AG20443 (cell line): Measurements from ENCODE around the gene YJEFN3.

Source experiments
- DNase-seq: peaks from one replicate; pipeline ENCODE4 v3.0.0; 2012; ENCODE audit warnings: low spot score, mixed read lengths

YJEFN3 gene

GRCh38 chr19:19498255-19498991 is 30.3 kb upstream of the YJEFN3 start:
- DNase-seq, result no peak

- no peak for DNase-seq
These were observed 29.3 kb upstream of the YJEFN3 start for GRCh38 chr19:19499272-19499995.

GRCh38 chr19:19500975-19501644 is 27.6 kb upstream of the YJEFN3 start:
- no peak for DNase-seq

DNA sequence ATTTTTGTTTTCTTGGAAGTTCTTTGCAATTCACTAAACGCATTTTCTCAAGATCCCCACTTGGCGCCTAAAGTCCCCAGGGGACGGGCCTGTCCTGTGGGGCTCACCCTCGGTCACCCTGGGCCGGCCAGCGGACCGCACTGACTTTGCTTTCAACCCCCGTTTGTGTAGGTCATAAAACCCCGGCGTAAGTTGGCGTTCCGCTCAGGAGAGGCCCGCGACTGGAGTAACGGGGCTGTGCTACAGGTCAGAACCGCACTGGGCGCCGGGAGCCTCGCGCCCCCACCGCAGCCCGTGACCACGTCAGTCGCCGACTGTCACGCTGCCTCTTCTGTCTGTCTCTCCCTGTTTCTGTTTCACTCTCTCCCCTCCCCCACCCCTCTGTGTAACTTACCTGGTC is 26.9 kb upstream of the YJEFN3 start:
- no peak for DNase-seq

DNA sequence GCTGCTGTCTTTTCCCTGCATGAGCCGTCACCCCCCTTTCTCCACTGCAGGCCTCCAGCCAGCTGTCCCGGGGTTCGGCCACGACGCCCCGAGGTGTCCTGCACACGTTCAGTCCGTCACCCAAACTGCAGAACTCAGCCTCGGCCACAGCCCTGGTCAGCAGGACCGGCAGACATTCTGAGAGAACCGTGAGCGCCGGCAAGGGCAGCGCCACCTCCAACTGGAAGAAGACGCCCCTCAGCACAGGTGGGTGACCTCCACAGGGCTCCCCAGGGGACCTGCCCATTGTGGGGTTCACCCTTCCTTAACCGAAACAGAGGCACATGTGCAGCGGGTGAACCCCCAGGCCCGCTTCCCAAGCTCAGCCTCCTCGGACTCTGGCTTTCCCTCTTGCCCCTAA is 26.4 kb upstream of the YJEFN3 start:
- DNase-seq, result no peak

DNA sequence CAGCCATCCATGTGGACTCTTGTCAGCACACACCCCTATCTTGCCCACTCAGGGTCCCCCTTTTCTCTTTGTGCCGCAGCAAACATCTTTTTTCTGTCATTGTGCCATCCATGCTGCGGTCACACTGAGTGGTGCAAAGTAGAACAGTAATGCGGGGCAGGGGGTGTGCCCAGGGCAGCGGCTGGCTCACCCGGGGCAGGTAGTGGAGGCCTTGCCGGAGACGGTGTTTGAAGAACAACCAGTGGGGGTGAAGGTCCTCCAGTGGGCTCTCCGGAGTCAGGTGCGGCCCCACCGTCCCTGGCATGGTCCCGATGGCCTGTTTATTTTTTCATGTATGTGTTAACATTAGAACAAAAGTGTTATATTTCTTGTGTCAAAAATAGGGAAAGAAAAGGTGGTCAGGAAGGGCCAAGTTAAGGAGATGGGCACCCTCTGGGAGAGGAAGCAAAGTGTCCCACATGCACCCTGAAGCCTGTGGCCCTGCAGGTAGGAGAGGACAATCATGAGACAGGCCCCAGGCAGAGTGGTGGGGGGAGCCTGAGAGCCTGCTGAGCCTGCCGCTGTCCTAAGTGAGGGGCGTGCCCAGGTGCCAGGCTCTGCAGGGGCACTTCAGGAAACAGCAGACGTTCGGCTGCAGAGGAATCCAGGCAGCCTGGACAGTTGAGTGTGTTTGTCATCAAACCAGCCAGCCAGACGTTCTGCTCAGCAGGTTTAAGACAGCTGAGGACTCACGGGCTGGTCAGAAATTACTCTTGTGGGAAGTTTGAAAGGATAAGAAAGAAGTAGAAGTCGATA is 25.7 kb upstream of the YJEFN3 start:
- DNase-seq, result no peak

DNA sequence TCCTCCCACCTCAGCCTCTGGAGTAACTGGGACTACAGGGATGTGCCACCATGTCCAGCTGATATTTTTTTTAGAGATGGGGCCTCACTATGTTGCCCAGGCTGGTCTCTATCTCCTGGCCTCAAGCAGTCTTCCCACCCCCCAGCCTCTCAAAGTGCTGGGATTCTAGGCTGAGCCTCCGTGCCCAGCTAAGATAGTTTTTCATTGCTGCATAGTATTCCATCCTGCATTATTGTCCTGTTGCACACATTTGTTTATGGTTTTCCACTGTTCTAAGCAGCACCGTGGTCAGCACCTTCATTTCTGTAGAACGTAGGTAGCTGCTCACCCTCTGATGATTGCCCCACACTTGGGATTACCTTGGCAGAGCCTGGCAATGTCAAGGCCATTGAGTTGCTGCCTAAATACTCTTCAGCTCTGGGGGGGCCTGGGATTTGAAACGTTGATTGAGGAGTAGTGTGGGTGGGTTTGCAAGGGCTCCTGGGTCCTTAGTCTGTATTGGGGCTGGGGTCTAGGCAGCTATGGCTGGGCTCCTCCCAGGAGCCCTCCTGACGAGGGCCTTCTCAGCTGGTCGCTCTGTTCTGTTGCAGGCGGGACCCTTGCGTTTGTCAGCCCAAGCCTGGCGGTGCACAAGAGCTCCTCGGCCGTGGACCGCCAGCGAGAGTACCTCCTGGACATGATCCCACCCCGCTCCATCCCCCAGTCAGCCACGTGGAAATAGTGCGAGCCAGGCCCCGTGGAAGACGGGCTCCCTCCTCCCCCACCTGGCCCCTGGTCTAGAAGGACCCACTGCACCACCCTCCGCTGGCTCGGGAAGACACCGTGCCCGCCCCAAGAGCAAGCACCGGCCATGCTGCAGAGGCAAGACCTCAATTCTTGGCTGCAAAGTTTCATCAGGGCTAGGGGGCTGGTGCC is 23.7 kb upstream of the YJEFN3 start:
- no peak for DNase-seq

DNA sequence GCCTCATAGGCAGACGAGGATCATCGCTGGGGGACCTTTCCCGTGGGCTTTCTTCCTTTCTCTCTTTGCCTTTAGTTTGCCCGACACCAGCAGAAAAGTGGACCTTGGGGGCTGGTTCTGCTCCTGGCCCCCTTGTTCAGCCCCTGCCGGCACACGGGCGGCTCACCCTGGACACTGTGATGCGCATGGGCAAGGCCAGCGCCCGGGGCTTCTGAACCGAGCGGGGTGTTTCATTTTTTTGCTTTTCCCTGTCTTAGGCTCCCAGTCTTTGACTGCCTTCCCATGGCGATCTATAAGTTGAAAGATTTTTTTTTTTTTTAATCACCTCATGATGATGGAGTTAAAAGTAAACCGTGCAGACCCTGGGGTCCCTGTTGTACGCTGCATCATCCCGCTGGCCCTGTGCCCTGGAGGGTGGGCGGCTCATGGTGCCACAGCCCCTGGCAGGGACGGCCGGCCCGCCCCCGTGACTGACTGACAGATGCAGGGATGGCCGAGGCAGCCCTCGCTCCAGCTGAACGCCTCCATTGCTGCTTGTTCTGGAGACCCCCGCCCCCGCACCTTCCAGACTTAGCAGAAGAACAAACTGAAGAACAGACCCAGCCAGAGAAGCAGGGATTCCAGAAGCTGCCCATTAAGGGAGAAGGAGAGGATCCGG is 22.9 kb upstream of the YJEFN3 start:
- no peak for DNase-seq

DNA sequence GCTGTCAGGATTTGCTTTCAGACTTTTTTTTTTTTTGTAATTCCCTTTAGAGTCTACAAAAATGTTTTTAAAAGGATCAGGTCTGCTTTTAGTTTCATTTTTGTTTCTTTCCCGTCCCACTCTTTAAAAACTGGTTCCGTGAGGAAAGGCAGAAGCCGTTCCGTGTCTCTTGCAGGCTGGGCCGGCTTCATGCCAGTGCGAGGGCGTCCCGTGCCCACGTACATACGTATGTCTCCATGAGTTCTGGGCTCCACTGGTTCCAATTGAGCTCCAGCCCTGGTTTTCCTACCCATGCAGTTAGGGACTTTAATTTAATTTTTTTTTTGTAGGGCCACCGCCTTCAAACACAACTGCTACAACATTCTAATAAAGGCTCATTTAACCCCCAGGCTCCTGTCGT is 22.1 kb upstream of the YJEFN3 start:
- no peak for DNase-seq

DNA sequence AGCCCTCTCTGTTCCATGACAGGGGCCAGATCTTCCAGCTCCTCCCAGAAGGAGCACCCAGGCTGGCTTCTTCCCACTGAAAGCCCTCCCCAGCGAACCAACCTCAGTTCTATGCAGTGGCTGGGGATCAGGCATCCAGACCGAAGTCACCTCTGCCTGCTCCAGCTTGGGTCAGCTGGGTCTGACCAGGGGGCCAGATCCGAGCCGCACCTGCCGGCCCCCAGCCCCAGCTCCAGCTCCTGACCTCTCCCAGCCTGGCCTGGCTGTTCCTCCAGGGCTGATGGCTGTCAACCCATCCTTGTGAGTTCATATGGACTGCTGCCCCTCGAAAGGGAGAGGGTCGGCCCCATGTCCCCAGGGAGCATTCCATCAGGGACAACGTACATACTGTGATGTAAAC is 21.4 kb upstream of the YJEFN3 start:
- DNase-seq, result no peak

DNA sequence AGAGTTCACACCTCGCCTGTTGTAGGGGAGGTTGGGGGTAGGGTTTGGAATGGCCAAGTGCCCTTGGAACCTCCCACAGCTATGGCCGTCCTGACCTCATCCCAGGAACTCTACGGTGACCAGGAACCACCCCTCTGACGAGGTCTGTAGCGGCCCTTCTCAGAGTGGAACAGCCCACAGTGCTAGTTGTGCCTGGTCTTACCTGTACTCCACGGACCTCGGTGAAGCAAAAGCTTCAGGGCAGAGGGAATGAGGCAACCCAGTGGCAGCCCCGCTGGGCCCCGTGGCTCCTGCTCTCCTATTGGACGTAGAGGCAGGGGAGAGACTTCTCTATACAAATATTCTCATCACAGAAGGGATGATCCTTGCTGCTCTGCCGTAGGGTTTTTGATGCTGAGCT is 20.5 kb upstream of the YJEFN3 start:
- DNase-seq, result no peak

DNA sequence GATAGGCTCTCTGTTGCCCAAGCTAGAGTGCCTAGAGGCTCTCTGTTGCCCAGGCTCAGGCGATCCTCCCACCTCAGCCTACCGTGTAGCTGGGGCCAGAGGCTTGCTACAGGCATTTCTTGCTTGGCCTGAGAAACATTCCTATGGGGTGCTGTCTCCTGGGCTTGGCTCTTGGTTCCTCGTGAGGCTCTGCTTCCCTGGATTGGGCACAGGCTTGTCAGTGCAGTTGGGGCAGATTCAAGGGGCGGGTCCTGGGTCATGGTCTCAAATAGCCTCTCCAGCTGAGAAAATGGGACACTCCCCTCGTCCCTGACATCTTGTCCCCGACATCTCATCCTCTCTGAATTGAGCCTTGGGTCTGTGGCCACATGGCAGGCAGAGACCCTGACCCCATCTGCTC is 18.3 kb upstream of the YJEFN3 start:
- no peak for DNase-seq

- no peak for DNase-seq
These were observed 15.0 kb upstream of the YJEFN3 start for GRCh38 chr19:19513682-19514081.

- DNase-seq, result peak; percentile 70
These were observed 14.5 kb upstream of the YJEFN3 start for GRCh38 chr19:19514215-19514657.

DNA sequence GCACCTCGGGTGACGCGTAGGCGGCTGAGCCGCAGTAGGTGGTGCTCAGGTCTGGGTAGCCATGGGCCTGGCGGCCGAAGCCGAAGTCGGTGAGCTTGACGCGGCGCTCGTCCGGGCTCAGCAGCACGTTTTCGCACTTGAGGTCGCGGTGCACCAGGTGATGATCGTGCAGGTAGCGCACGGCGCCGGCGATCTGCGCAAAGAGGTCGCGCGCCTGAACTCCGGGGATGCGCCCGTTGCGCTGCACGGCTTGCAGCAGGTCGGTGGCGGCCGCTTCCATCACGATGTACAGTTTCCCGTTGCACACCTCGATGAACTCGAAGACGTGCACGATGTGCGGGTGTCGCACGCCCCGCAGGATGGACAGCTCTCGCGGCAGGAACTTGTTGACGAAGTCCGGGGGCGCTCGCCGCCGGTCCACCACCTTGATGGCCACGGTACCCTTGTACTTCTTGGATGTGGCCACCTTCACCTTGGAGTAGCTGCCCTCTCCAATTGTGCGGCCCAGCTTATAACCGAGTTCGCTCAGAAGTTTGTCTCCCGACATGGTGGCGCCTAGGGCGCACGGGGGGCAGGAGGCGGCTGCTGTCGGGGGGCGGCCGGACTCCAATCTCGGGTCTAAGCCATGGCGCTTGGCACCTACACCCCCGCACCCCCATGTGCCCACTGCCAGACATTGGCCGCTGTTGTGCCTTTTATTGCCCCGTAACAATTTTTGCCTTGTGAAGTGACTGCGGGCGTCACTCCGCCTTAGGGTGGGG is 13.7 kb upstream of the YJEFN3 start, which contains the start of gene TSSK6:
TSS of gene TSSK6 (minus strand) at position 668 of the 761 bp plus-strand sequence. CDS start at position 547, 121 bp downstream.
- no peak for DNase-seq

- peak; percentile 96 for DNase-seq
These were observed 12.8 kb upstream of the YJEFN3 start, which contains the start of gene NDUFA13 for GRCh38 chr19:19515642-19516519. Gene NDUFA13, plus strand, starts transcription at chr19:19516225. Its CDS starts 14 bp downstream, at chr19:19516239.

DNA sequence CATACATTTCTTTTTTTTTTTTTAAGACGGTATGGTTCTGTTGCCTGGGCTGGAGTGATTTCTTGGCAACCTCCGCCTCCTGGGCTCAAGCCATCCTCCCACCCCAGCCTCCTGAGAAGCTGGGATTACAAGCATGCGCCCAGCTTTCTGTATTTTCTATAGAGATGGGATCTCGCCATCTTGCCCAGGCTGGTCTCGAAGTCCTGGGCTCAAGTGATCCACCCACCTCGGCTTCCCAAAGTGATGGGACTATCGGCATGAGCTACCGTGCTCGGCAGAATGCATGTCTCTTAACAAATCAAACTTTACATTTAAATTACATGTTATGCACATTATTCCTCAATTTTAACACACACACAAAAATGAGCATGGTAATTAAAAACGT is 11.5 kb upstream of the YJEFN3 start:
- DNase-seq, result no peak

GRCh38 chr19:19520989-19521388 is 7.7 kb upstream of the YJEFN3 start:
- DNase-seq, result no peak

GRCh38 chr19:19523177-19523576 is 5.5 kb upstream of the YJEFN3 start:
- no peak for DNase-seq
